K562 (cell line): ENCODE results near the gene VSTM2B. TPM values are rescaled to one million over a fixed set of nuclear protein-coding genes. Genes with fewer than 3 reads are reported as not detected.

Source experiments
- ATAC-seq: fragments of 200-7000 bp; cut with Tn5 transposase; 3 replicates; pipeline ENCODE4 v1.9.1; 2020; ENCODE audit warnings: moderate library complexity
- BruUV-seq: library from RNA; stranded (reverse); fragments of 400-500 nt; replicated peaks from 2 replicates; lab custom pipeline; 2021; lab: Mats Ljungman, UMichigan
- CTCF ChIA-PET: fragments of 300-600 bp; formaldehyde crosslinking; extraction: SDS; loops from one replicate; lab custom pipeline; 2021; ENCODE audit warnings: low intra/inter-chr PET ratio; lab: Yijun Ruan, JAX
- POLR2A ChIA-PET: fragments of 300-600, 350-650 bp; sonication (Branson Sonifier 250); formaldehyde crosslinking; extraction: SDS; loops from one replicate; lab custom pipeline; 2021; ENCODE audit warnings: antibody characterized with exemption, inconsistent platforms; lab: Yijun Ruan, JAX
- DNase-seq, 4 experiments: peaks; one replicate each; pipeline versions ENCODE4 v3.0.0 to v3.0.0-alpha.2; 2011 to 2018; ENCODE audit warnings: low spot score in 3 of 4, mixed read lengths in 3 of 4; ENCODE audit errors: extremely low read depth in 1 of 4
- FAIRE-seq: peaks from 2 replicates; lab custom pipeline; 2011; peaks lifted over from hg19 to GRCh38; lab: Jason Lieb, UNC
- H2AFZ ChIP-seq: 2 replicates; pipeline ENCODE4 v1.6.0; 2011; ENCODE audit warnings: low read depth, low read length, control low read depth, inconsistent platforms
- H3K27ac ChIP-seq: fragments of 200-600 bp; 3 replicates; pipeline ENCODE4 v1.8.0; 2011; ENCODE audit warnings: low read depth, mild to moderate bottlenecking, control low read depth, inconsistent platforms, low read length, moderate library complexity, mixed read lengths; ENCODE audit errors: extremely low read depth
- H3K27me3 ChIP-seq, 2 experiments: fragments of 300-600 bp in 1 of 2; 2 replicates in 1 of 2; 3 replicates in 1 of 2; pipeline versions ENCODE4 v1.6.0 to v1.8.0; 2011; ENCODE audit warnings: inconsistent platforms in 2 of 2, low read length in 2 of 2, mild to moderate bottlenecking in 1 of 2, mixed read lengths in 1 of 2, moderate library complexity in 1 of 2; ENCODE audit not compliant: control insufficient read depth in 2 of 2, insufficient read depth in 2 of 2
- H3K36me3 ChIP-seq: fragments of 300-600 bp; 3 replicates; pipeline ENCODE4 v1.8.0; 2011; ENCODE audit warnings: mild to moderate bottlenecking, low read length, inconsistent platforms; ENCODE audit not compliant: control insufficient read depth, insufficient read depth
- H3K4me1 ChIP-seq, 2 experiments: fragments of 200-600 bp in 1 of 2; replicated peaks in 1 of 2; 2 replicates in 1 of 2; 3 replicates in 1 of 2; pipeline versions ENCODE4 v1.5.1 to v1.8.0; 2011; ENCODE audit warnings: inconsistent platforms in 2 of 2, low read length in 2 of 2, mild to moderate bottlenecking in 1 of 2, mixed read lengths in 1 of 2, moderate library complexity in 1 of 2; ENCODE audit not compliant: control insufficient read depth in 2 of 2, insufficient read depth in 2 of 2
- H3K4me2 ChIP-seq: 2 replicates; pipeline ENCODE4 v1.6.1; 2011; ENCODE audit warnings: low read length, control low read depth, inconsistent platforms, mixed read lengths; ENCODE audit not compliant: insufficient read depth
- H3K4me3 ChIP-seq: fragments of 200-600 bp; sonication (generic), shearing (Covaris generic); 2 replicates; pipeline ENCODE4 v1.5.1; 2016; ENCODE audit warnings: control low read depth, inconsistent platforms
- H3K79me2 ChIP-seq: fragments of 200-600 bp; 3 replicates; pipeline ENCODE4 v1.8.0; 2011; ENCODE audit warnings: low read length, inconsistent platforms; ENCODE audit not compliant: control insufficient read depth, insufficient read depth
- H3K9ac ChIP-seq, 2 experiments: 2 replicates each; pipeline versions ENCODE4 v1.6.0 to v1.6.1; 2011; ENCODE audit warnings: low read depth in 2 of 2, low read length in 2 of 2, control low read depth in 1 of 2, inconsistent platforms in 1 of 2, mild to moderate bottlenecking in 1 of 2, mixed read lengths in 1 of 2; ENCODE audit not compliant: insufficient read depth in 1 of 2
- H3K9me1 ChIP-seq: one replicate; pipeline ENCODE4 v1.6.0; 2011; ENCODE audit warnings: inconsistent platforms, mild to moderate bottlenecking, low read length, moderate library complexity; ENCODE audit not compliant: control insufficient read depth, insufficient read depth
- H3K9me3 ChIP-seq: replicated peaks from 2 replicates; pipeline ENCODE4 v1.5.1; 2011; ENCODE audit warnings: low read depth, low read length, inconsistent platforms; ENCODE audit not compliant: control insufficient read depth, insufficient read depth
- H4K20me1 ChIP-seq: replicated peaks from 2 replicates; pipeline ENCODE4 v1.6.1; 2011; ENCODE audit warnings: low read length, inconsistent platforms, mixed read lengths; ENCODE audit not compliant: control insufficient read depth, insufficient read depth
- BRF2 ChIP-seq: IDR thresholded peaks from 3 replicates; pipeline ENCODE4 v1.6.1; 2011; ENCODE audit warnings: borderline replicate concordance, mild to moderate bottlenecking; ENCODE audit not compliant: insufficient read length, insufficient read depth
- ELF2 ChIP-seq: fragments of 250-450 bp; sonication (Bioruptor Pico); IDR thresholded peaks from 2 replicates; pipeline ENCODE4 v1.5.0; 2021; ENCODE audit warnings: mild to moderate bottlenecking
- ERF ChIP-seq: fragments of 450-650 bp; formaldehyde crosslinking; IDR thresholded peaks from 2 replicates; pipeline ENCODE4 v1.4.0; 2020; ENCODE audit warnings: mild to moderate bottlenecking, mixed read lengths
- WHSC1 ChIP-seq: IDR thresholded peaks from one replicate; pipeline ENCODE4 v1.6.1; 2012; ENCODE audit warnings: low read length, control low read depth, inconsistent platforms
- ZBTB1 ChIP-seq: sonication (generic); formaldehyde crosslinking; IDR thresholded peaks from 2 replicates; pipeline ENCODE4 v1.8.1; 2023; ENCODE audit warnings: missing genetic modification reagents, low read depth, mild to moderate bottlenecking, borderline replicate concordance
- WGBS: fragments of 100-300 bp; shearing (Covaris generic); methylation state at CpG from one replicate; pipeline ENCODE4 v1.1.6; 2016; ENCODE audit warnings: low coverage, mixed read lengths; ENCODE audit not compliant: insufficient coverage; ENCODE audit errors: missing lambda C conversion rate; 5-methylcytosine and 5-hydroxymethylcytosine counted together
- in situ Hi-C: fragments of 300-500 bp; cut with MboI; formaldehyde crosslinking; loops from 4 replicates; pipeline ENCODE4 v1.15.0; 2018; ENCODE audit warnings: inconsistent platforms, mixed read lengths
- intact Hi-C: fragments of 100-400 bp; cut with micrococcal nuclease; formaldehyde crosslinking; loops from 2 replicates; pipeline ENCODE4 v1.14.2; 2022
- polyA plus RNA-seq, 8 experiments: library from polyadenylated mRNA; depleted of rRNA in 4 of 8; stranded (reverse) in 5 of 8; unstranded in 3 of 8; fragments of >200 nt; fragmentation: Nextera tagmentation in 2 of 8; fragmentation: Illumina TruSeq in 1 of 8; extraction: Ambion mirVana in 2 of 8; extraction: Trizol in 1 of 8; gene quantifications; 2 replicates each; pipeline versions ENCODE4 v1.2.1 to v1.2.3, GENCODE V29; 2011 to 2014; ENCODE audit warnings: inconsistent platforms in 1 of 8, missing spikeins in 1 of 8
- total RNA-seq, 7 experiments: library from RNA; depleted of rRNA in 6 of 7; stranded (reverse); fragments of >200 nt in 6 of 7; fragmentation: Illumina TruSeq in 2 of 7; extraction: Trizol in 2 of 7; gene quantifications; 2 replicates each; pipeline versions ENCODE4 v1.2.1 to v1.2.3, GENCODE V29; 2011 to 2021; ENCODE audit warnings: low replicate concordance in 1 of 7
- TF ChIP-seq, protein P1 (sequence below): fragments of 450-650 bp; IDR thresholded peaks from 2 replicates; pipeline ENCODE4 v1.6.1; 2016; ENCODE audit warnings: antibody characterized with exemption

Gene VSTM2B
- total and polyA plus RNA-seq, 9 of the 15 experiments (the other 6 are each of a cell fraction or from before 2014, with no cell fraction given) = not detected

GRCh38 chr19:29538651-29539050, 12.9 kb downstream of the VSTM2B start:
- 0% methylated on average over 3 of the region's 3 CpGs for WGBS
- ChIA-PET POLR2A (interaction anchor here (0.6 to 1.3 kb wide), 2 partner anchors 17 to 182 kb away, joined by 3 read pairs; no protein-coding TSS in a partner anchor), CTCF (no interaction called here)
- no peaks in the 10 kb centered on the region for H4K20me1 ChIP-seq
- H3K9ac ChIP-seq = no peak overlapping the region
- H3K4me2 ChIP-seq = no peak overlapping the region
- no peaks in the 10 kb centered on the region for H3K79me2 ChIP-seq
- in situ Hi-C loops = no loop called here
- no TSS peak for BruUV-seq
- FAIRE-seq (no peak), DNase-seq (no peak), ATAC-seq (no peak)
- H2AFZ ChIP-seq = no peak overlapping the region
- no peaks in the 10 kb centered on the region for H3K9me1 ChIP-seq
- H3K4me3 ChIP-seq = no peak overlapping the region
- H3K9me3 ChIP-seq = no peaks in the 10 kb centered on the region
- H3K27ac ChIP-seq = no peak overlapping the region
- H3K36me3 ChIP-seq = no peaks in the 10 kb centered on the region
- no peaks in the 10 kb centered on the region for H3K4me1 ChIP-seq
- intact Hi-C loops = no loop called here
- peaks cover 8 to 35% of the 10 kb centered on the region in 2 experiments; a peak in 3 of 5 replicates for H3K27me3 ChIP-seq
- no peak for TF ChIP-seq ELF2 (CRISPR knock-in tag)
- TF ChIP-seq WHSC1 = no peak
- TF ChIP-seq, protein P1, sequence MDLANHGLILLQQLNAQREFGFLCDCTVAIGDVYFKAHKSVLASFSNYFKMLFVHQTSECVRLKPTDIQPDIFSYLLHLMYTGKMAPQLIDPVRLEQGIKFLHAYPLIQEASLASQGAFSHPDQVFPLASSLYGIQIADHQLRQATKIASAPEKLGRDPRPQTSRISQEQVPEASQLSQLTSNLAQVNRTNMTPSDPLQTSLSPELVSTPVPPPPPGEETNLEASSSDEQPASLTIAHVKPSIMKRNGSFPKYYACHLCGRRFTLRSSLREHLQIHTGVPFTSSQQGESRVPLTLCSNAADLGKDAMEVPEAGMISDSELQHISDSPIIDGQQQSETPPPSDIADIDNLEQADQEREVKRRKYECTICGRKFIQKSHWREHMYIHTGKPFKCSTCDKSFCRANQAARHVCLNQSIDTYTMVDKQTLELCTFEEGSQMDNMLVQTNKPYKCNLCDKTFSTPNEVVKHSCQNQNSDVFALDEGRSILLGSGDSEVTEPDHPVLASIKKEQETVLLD = no peak
- TF ChIP-seq BRF2 = no peak
- no peak for TF ChIP-seq ERF (CRISPR knock-in tag)
- TF ChIP-seq ZBTB1 (CRISPR knock-in tag) = no peak
